Natural killer cell (primary cell): ENCODE measurements around the gene BOLA1. TPM values are rescaled to one million over a fixed set of nuclear protein-coding genes. Genes with fewer than 3 reads are reported as not detected.
A peak's percentile ranks its signal among the peaks of the same experiment; 100 is the strongest.
"Not testable (repeated sequence)": the region's sequence is repeated elsewhere in the genome, so short reads cannot be mapped to it uniquely, and the experiment has no call there.

ENCODE experiments used
- ATAC-seq, 3 donors: fragments of 150-1000 bp in 2 of 3; fragments of 200-7000 bp in 1 of 3; cut with Tn5 transposase; 1 replicate in 1 of 3; 2 replicates in 2 of 3; pipeline ENCODE4 v1.10.0; 2021; ENCODE audit warnings: mild to moderate bottlenecking in 2 of 3, moderate library complexity in 2 of 3
- DNase-seq, 2 donors: peaks; one replicate each; pipeline versions ENCODE4 v3.0.0 to v3.0.0-alpha.2; 2013 to 2021; ENCODE audit warnings: mixed read lengths in 1 of 2
- H3K27ac ChIP-seq: one replicate; pipeline ENCODE4 v1.5.1; 2013; ENCODE audit warnings: mild to moderate bottlenecking, low read length
- H3K27me3 ChIP-seq: one replicate; pipeline ENCODE4 v1.6.1; 2013; ENCODE audit warnings: low read length; ENCODE audit not compliant: control insufficient read depth, insufficient read depth
- H3K36me3 ChIP-seq: one replicate; pipeline ENCODE4 v1.6.1; 2013; ENCODE audit warnings: low read length; ENCODE audit not compliant: control insufficient read depth, insufficient read depth
- H3K4me1 ChIP-seq: one replicate; pipeline ENCODE4 v1.6.1; 2013; ENCODE audit warnings: low read length; ENCODE audit not compliant: control insufficient read depth, insufficient read depth
- H3K4me3 ChIP-seq: one replicate; pipeline ENCODE4 v1.5.1; 2013; ENCODE audit warnings: low read length
- H3K9me3 ChIP-seq: one replicate; pipeline ENCODE4 v1.6.1; 2013; ENCODE audit warnings: low read length; ENCODE audit not compliant: control insufficient read depth, insufficient read depth
- H3K27ac Mint-ChIP-seq, 2 donors: one replicate each; pipeline ENCODE4 v1.8.0; 2022; ENCODE audit warnings: mild to moderate bottlenecking in 2 of 2, mixed read lengths in 2 of 2, moderate library complexity in 1 of 2
- H3K27me3 Mint-ChIP-seq, 2 donors: one replicate each; pipeline ENCODE4 v1.8.0; 2022; ENCODE audit warnings: low read depth in 2 of 2, mixed read lengths in 2 of 2
- H3K36me3 Mint-ChIP-seq: one replicate; pipeline ENCODE4 v1.8.0; 2022; ENCODE audit warnings: mixed read lengths
- H3K4me1 Mint-ChIP-seq, 2 donors: one replicate each; pipeline ENCODE4 v1.8.0; 2022; ENCODE audit warnings: mixed read lengths in 2 of 2
- H3K4me3 Mint-ChIP-seq: one replicate; pipeline ENCODE4 v1.8.0; 2022; ENCODE audit warnings: mild to moderate bottlenecking, moderate library complexity, mixed read lengths
- H3K9me3 Mint-ChIP-seq, 2 donors: one replicate each; pipeline ENCODE4 v1.8.0; 2022; ENCODE audit warnings: mixed read lengths in 2 of 2
- WGBS: methylation state at CpG from one replicate; pipeline ENCODE4 v1.1.7; 2013; ENCODE audit warnings: missing lambda C conversion rate; ENCODE audit not compliant: insufficient coverage; 5-methylcytosine and 5-hydroxymethylcytosine counted together
- intact Hi-C: fragments of 100-400 bp; cut with micrococcal nuclease; formaldehyde crosslinking; loops from one replicate; pipeline ENCODE4 v1.14.2; 2022
- total RNA-seq, 4 donors: library from RNA; stranded (reverse); fragments of 120-200 nt in 1 of 4; gene quantifications; one replicate each; pipeline versions ENCODE4 v1.2.3 to v1.2.4, GENCODE V29; 2013 to 2022
- TF ChIP-seq, protein P1 (sequence below): fragments of 200-600 bp; IDR thresholded peaks from one replicate; pipeline ENCODE4 v1.8.0; 2022; ENCODE audit warnings: antibody characterized with exemption

The BOLA1 gene
- total RNA-seq, 3 donors from 2014 or later (not counting 1 experiment from before 2014, with no cell fraction given): 7.0 to 8.3 (median 7.9) TPM

DNA sequence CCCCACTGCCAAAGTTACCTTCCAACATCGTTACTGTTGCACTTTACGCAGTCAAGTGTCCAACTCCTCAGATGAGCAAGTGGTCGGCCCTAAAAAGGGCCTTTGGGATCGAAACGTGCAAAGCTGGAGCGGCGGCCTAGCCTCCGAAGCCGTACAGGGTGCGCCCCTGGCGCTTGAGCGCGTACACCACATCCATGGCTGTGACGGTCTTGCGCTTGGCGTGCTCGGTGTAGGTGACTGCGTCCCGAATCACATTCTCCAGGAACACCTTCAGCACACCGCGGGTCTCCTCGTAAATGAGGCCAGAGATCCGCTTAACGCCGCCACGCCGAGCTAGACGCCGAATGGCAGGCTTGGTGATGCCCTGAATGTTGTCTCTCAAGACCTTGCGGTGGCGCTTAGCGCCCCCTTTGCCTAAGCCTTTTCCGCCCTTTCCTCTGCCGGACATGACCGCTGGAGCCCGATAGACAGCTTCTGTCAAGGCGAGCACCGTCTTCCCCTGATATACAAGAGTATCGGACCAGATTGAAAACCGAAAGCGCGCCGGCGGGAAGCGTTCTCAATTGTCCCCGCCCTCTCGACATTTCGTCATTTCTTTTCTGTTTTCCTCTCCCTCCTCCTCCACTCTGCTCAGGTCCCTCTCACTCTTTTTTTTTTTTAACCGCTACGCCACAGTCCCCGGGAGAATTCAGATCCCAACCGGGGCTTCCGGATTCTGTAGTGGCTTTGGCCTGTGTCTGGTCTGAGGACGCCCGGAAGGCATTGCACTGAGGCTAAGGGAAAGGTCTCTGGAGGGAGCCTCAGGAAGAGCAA is 38.5 kb upstream of the BOLA1 start:
- H3K4me1 ChIP-seq, H3K27me3 Mint-ChIP-seq, H3K9me3 ChIP-seq, H3K4me3 ChIP-seq, H3K9me3 Mint-ChIP-seq, H3K36me3 ChIP-seq, H3K27ac ChIP-seq, H3K4me3 Mint-ChIP-seq, H3K27me3 ChIP-seq, H3K36me3 Mint-ChIP-seq, H3K27ac Mint-ChIP-seq, DNase-seq, intact Hi-C loops, H3K4me1 Mint-ChIP-seq: not testable (repeated sequence)
- no CpG with 5 or more reads among the region's 55 CpGs for WGBS
- ATAC-seq: peak; percentile 78 to 91 (median 82)

DNA sequence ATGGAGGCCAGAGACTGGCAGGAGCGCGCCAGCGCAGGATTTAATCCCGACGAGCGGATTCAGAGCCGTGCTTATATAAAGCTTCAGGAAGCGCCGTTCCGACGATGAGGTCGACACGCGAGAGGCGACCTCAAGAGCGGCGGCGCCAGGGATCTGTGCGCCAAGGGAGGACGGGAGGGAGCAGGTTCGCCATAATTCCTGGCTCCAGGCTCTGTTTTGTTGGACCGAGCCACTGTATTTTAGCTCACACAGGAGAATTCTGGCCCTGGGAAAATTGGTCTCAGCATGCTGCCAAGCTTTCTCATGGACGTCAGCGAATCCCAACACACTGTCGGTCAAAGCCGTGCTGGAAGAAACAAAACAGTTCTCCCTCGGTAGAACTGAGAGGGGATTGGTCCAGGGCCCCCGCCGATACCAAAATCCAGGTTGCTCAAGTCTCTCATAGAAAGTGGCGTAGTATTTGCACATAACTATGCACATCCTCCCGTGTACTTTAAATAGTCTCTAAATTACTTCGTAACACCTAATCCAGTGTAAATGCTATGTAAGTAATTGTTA is 37.8 kb upstream of the BOLA1 start:
- H3K4me3 ChIP-seq, H3K4me1 ChIP-seq, H3K27ac ChIP-seq, H3K27ac Mint-ChIP-seq, intact Hi-C loops, H3K27me3 ChIP-seq, DNase-seq, H3K36me3 Mint-ChIP-seq, H3K4me1 Mint-ChIP-seq, H3K4me3 Mint-ChIP-seq, H3K9me3 Mint-ChIP-seq, H3K36me3 ChIP-seq, H3K9me3 ChIP-seq, H3K27me3 Mint-ChIP-seq: not testable (repeated sequence)
- no CpG with 5 or more reads among the region's 32 CpGs for WGBS
- ATAC-seq: peak in 2 of 3 donors; percentile 3 to 16

DNA sequence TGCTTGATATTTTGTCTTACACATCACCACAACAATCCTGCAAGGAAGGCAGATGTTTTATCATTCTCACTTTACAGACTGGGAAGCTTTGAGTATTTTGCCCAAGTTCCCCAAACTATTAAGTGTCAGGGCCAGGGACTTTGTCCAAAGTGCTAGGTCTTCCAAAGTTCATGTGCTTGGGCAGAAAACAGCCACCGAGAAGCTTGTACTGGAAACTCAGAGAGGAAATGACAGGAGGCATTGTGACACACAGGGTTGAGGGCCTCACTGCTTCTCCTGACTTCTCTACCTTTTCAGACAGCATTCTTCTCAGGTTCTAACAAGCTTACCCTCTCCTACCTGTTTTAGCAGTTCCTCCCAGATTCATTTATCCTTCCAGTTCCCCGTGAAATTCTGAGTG is 32.5 kb upstream of the BOLA1 start:
- H3K27ac Mint-ChIP-seq, H3K27me3 ChIP-seq, H3K9me3 ChIP-seq, H3K4me1 ChIP-seq, H3K27ac ChIP-seq, H3K36me3 ChIP-seq, ATAC-seq, H3K4me3 Mint-ChIP-seq, H3K4me1 Mint-ChIP-seq, H3K4me3 ChIP-seq, H3K36me3 Mint-ChIP-seq, H3K9me3 Mint-ChIP-seq, intact Hi-C loops, H3K27me3 Mint-ChIP-seq, DNase-seq: not testable (repeated sequence)
- WGBS: no CpG with 5 or more reads among the region's 2 CpGs

DNA sequence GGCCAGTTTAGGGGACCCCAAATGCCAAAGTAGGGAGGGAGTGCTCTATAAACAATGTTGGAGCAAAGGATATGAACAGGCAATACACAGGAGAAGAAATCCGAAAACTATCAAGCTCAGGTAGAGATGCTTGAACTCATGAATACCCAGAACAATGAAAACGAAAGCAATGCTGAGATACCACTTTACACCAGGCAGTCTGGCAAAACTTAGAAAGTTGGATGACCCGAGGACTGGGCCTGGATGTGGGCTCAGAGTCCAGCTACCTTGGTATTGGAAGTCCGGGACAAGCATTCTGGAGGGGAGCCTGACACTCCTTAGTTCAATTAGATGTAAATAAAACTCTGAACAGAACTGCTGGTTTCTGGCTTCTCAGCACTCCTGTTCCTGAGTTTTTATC is 26.3 kb upstream of the BOLA1 start:
- H3K9me3 Mint-ChIP-seq, H3K4me3 Mint-ChIP-seq, H3K4me3 ChIP-seq, H3K27me3 Mint-ChIP-seq, H3K27ac Mint-ChIP-seq, H3K36me3 ChIP-seq, H3K27me3 ChIP-seq, ATAC-seq, DNase-seq, H3K36me3 Mint-ChIP-seq, H3K4me1 Mint-ChIP-seq, H3K4me1 ChIP-seq, intact Hi-C loops, H3K9me3 ChIP-seq, H3K27ac ChIP-seq: not testable (repeated sequence)
- no CpG with 5 or more reads among the region's 4 CpGs for WGBS

DNA sequence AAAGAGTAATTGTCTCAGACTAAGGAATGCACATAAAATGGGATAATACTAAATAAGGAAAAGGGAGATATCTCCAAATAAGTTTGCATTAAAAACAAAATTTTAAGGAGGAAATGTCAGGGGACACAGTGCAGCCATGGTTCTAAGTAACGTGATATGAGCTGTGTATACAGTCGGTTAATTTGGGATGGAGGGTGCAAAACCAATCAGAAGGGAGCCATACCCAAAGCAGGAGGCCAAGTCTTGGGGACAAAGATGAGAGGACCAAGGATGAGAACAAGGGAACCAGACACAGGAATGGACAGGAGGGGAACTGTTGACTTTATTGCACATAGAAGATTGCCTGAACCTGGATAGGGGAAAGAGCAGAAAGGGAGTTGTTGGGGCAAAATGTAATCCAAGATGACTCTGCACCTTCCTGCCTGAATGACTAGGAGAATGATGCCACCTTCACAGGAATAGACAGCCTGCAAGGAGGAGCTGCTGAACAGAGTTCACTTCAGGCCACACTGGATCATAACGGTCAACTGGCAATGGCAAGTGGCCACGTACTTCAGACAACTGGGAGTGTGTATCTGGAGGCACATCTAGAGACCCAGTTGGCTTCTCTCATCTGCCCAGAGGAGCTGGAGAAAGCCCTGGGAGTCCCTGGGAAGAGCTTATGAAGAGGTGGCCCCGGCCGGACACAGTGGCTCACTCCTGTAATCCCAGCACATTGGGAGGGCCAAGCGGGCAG is 22.0 kb upstream of the BOLA1 start:
- ATAC-seq (no peak), DNase-seq (no peak)
- Mint-ChIP-seq H3K4me3 (no peak overlapping the region), H3K27me3 (no peaks in the 10 kb centered on the region), H3K27ac (no peak overlapping the region), H3K36me3 (no peaks in the 10 kb centered on the region), H3K9me3 (no peaks in the 10 kb centered on the region), H3K4me1 (peaks cover 7 to 9% of the 10 kb centered on the region in 2 donors)
- intact Hi-C loops: no loop called here
- WGBS: 98% methylated on average over 7 of the region's 7 CpGs
- no peaks in the 10 kb centered on the region for H3K27me3 ChIP-seq
- H3K9me3 ChIP-seq: no peaks in the 10 kb centered on the region
- peaks cover 2% of the 10 kb centered on the region for H3K4me1 ChIP-seq
- H3K36me3 ChIP-seq: no peaks in the 10 kb centered on the region
- TF ChIP-seq, protein P1, sequence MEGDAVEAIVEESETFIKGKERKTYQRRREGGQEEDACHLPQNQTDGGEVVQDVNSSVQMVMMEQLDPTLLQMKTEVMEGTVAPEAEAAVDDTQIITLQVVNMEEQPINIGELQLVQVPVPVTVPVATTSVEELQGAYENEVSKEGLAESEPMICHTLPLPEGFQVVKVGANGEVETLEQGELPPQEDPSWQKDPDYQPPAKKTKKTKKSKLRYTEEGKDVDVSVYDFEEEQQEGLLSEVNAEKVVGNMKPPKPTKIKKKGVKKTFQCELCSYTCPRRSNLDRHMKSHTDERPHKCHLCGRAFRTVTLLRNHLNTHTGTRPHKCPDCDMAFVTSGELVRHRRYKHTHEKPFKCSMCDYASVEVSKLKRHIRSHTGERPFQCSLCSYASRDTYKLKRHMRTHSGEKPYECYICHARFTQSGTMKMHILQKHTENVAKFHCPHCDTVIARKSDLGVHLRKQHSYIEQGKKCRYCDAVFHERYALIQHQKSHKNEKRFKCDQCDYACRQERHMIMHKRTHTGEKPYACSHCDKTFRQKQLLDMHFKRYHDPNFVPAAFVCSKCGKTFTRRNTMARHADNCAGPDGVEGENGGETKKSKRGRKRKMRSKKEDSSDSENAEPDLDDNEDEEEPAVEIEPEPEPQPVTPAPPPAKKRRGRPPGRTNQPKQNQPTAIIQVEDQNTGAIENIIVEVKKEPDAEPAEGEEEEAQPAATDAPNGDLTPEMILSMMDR: no peak
- no peak overlapping the region for H3K27ac ChIP-seq
- no peak overlapping the region for H3K4me3 ChIP-seq
